ENCODE measurements around the gene MCEMP1.

Gene MCEMP1

GRCh38 chr19:7677669-7678311, 900 bp downstream of the MCEMP1 start:
- TF ChIP-seq, protein P1, sequence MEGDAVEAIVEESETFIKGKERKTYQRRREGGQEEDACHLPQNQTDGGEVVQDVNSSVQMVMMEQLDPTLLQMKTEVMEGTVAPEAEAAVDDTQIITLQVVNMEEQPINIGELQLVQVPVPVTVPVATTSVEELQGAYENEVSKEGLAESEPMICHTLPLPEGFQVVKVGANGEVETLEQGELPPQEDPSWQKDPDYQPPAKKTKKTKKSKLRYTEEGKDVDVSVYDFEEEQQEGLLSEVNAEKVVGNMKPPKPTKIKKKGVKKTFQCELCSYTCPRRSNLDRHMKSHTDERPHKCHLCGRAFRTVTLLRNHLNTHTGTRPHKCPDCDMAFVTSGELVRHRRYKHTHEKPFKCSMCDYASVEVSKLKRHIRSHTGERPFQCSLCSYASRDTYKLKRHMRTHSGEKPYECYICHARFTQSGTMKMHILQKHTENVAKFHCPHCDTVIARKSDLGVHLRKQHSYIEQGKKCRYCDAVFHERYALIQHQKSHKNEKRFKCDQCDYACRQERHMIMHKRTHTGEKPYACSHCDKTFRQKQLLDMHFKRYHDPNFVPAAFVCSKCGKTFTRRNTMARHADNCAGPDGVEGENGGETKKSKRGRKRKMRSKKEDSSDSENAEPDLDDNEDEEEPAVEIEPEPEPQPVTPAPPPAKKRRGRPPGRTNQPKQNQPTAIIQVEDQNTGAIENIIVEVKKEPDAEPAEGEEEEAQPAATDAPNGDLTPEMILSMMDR (IDR thresholded peaks at IDR 0.05) = no peak
- Histone ChIP-seq H3K4me1 (peaks cover 3% of the 10 kb centered on the region), H3K27me3 (ENCODE audit: control insufficient read depth, insufficient read depth, low read length) (peaks cover 3% of the 10 kb centered on the region), H3K9ac (no peak overlapping the region), H3K4me2 (ENCODE audit: low read length) (no peak overlapping the region), H2AFZ (no peak overlapping the region), H3K36me3 (ENCODE audit: control insufficient read depth, insufficient read depth, low read length) (no peaks in the 10 kb centered on the region), H3K9me3 (ENCODE audit: control insufficient read depth, low read length) (no peaks in the 10 kb centered on the region), H3K4me3 (ENCODE audit: low read depth, low read length) (no peak overlapping the region), H3K79me2 (no peaks in the 10 kb centered on the region), H3K27ac (no peak overlapping the region)

DNA sequence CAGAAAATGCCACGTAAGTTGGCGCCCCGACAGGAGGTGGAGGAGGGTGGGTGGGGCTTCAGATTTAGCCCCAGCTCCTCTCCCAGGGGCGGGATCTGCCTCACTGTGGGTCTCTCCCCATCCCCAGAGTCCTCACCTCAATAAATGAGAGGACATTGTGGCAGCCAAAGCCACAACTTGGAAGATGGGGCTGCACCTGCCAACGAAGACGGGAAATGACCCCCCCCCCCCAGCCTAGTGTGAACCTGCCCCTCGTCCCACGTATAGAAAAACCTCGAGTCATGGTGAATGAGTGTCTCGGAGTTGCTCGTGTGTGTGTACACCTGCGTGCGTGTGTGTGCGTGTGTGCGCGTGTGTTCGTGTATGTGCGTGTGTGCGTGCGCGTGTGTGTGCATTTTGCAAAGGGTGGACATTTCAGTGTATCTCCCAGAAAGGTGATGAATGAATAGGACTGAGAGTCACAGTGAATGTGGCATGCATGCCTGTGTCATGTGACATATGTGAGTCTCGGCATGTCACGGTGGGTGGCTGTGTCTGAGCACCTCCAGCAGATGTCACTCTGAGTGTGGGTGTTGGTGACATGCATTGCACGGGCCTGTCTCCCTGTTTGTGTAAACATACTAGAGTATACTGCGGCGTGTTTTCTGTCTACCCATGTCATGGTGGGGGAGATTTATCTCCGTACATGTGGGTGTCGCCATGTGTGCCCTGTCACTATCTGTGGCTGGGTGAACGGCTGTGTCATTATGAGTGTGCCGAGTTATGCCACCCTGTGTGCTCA, 2.3 kb downstream of the MCEMP1 start:
- peaks cover 3% of the 10 kb centered on the region for H3K27me3 ChIP-seq (ENCODE audit: control insufficient read depth, insufficient read depth, low read length)
- H3K9me3 ChIP-seq (ENCODE audit: control insufficient read depth, low read length) = no peaks in the 10 kb centered on the region
- TF ChIP-seq, protein P1 (IDR thresholded peaks at IDR 0.05) = no peak
- no peaks in the 10 kb centered on the region for H3K36me3 ChIP-seq (ENCODE audit: control insufficient read depth, insufficient read depth, low read length)
- no peak overlapping the region for H3K4me2 ChIP-seq (ENCODE audit: low read length)
- no peak overlapping the region for H3K27ac ChIP-seq
- no peaks in the 10 kb centered on the region for H3K79me2 ChIP-seq
- peaks cover 3% of the 10 kb centered on the region for H3K4me1 ChIP-seq
- H3K4me3 ChIP-seq (ENCODE audit: low read depth, low read length) = no peak overlapping the region
- no peak overlapping the region for H3K9ac ChIP-seq
- H2AFZ ChIP-seq = no peak overlapping the region

DNA sequence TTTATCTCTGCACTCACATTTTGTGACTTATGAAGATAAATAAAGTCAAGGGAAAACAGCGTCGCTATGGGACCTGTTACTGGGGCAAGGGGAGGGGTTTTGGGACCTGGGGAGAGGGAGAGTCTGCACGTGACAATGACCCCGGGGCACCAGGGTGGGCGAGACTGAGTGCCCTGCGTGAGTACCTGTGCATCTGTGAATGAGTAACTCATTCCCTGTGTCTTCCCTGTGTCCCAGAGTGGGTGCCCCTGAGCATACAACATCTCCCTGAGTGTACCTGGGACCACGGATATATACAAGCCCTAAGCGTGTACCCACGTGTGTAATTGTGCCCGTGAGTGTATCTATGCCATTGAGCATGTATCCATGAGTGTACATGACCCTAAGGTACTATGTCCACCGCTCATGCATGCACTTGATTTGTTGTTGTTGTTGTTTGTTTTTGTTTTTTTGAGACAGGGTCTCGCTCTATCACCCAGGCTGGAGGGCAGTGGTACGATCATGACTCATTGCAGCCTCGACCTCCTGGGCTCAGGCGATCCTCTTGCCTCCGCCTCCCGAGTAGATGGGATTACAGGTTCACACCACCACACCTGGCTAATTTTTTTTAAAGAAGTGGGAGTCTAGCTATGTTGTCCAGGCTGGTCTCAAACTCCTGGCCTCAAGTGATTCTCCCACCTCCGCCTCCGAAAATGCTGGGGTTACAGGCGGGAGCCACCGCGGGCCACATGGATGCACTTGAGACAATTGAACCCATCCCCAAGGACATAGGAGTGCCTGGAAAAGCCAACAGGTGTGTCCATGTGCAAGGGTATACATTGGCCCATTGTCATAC, 3.1 kb downstream of the MCEMP1 start:
- Histone ChIP-seq H3K79me2 (no peaks in the 10 kb centered on the region), H3K4me3 (ENCODE audit: low read depth, low read length) (peak overlapping the region; percentile 99), H3K9me3 (ENCODE audit: control insufficient read depth, low read length) (no peaks in the 10 kb centered on the region), H3K27me3 (ENCODE audit: control insufficient read depth, insufficient read depth, low read length) (peaks cover 3% of the 10 kb centered on the region), H3K4me2 (ENCODE audit: low read length) (peak overlapping the region; percentile 90), H3K4me1 (peaks cover 3% of the 10 kb centered on the region), H3K9ac (no peak overlapping the region), H3K27ac (no peak overlapping the region), H3K36me3 (ENCODE audit: control insufficient read depth, insufficient read depth, low read length) (no peaks in the 10 kb centered on the region), H2AFZ (peak overlapping the region; percentile 99)
- TF ChIP-seq, protein P1 (IDR thresholded peaks at IDR 0.05) = no peak

DNA sequence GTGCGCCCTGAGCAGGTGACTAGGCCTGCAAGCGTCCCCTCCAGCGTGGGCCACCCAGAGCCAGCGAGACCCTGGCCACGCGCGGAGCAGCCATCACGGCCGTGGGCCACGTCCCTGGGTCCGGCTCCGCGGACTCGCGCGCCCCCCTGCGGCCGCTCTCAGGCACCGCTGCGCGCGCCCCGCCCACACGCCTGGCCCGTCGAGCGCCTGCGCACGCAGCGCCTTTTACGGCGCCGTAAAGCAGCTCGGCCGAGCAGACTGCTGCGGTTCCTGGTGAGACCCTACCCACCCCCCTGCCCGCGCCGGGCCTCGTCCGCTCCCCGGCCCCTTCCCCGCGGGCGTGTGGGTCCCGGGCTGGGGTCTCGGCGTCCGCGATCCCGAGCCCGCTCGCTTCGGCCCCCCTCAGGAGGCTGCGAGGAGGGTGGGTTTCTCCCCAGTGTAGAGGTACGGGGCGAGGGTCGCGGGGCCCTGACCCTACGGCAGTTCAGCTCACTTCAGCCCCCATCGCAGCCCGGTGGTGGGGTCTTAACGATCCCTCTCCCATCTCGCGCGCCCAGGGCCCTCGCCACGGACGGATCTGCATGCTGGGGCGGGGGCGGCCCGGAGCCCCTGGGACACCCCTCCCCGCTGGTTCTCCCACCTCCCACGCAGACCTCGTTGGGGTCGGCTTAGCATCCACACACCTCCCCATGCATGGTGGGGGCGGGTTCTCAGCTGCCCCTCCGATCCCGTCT, 3.9 kb downstream of the MCEMP1 start, which contains the start of gene TRAPPC5:
TRAPPC5 (plus strand) TSS at position 228 of the 734 bp plus-strand sequence. CDS start 1,421 bp downstream, outside the sequence.
- Histone ChIP-seq H3K79me2 (no peaks in the 10 kb centered on the region), H2AFZ (peak within 1 kb of the TSS; percentile 99), H3K27ac (peak within 1 kb of the TSS; percentile 72), H3K9me3 (ENCODE audit: control insufficient read depth, low read length) (no peaks in the 10 kb centered on the region), H3K4me2 (ENCODE audit: low read length) (peak within 1 kb of the TSS; percentile 90), H3K4me3 (ENCODE audit: low read depth, low read length) (peak within 1 kb of the TSS; percentile 99), H3K27me3 (ENCODE audit: control insufficient read depth, insufficient read depth, low read length) (peaks cover 3% of the 10 kb centered on the region), H3K4me1 (peaks cover 3% of the 10 kb centered on the region), H3K36me3 (ENCODE audit: control insufficient read depth, insufficient read depth, low read length) (no peaks in the 10 kb centered on the region), H3K9ac (peak within 1 kb of the TSS; percentile 99)
- TF ChIP-seq, protein P1 (IDR thresholded peaks at IDR 0.05) = peak; percentile 99

Measured in parathyroid adenoma (tissue), 2 donors.